Measurements from ENCODE around the gene CRADD. TPM values are rescaled to one million over a fixed set of nuclear protein-coding genes. Genes with fewer than 3 reads are reported as not detected.
"Not testable (repeated sequence)": the region's sequence is repeated elsewhere in the genome, so short reads cannot be mapped to it uniquely, and the experiment has no call there.

CRADD gene
- total RNA-seq, 2 experiments from 2014 or later, result 9.7 to 12.6 TPM

- Mint-ChIP-seq H3K4me1 (peaks cover 17% of the 10 kb centered on the region), H3K4me3 (no peak overlapping the region), H3K27ac (no peak overlapping the region), H3K36me3 (ENCODE audit: low read depth) (peaks cover 13% of the 10 kb centered on the region), H3K27me3 (no peaks in the 10 kb centered on the region), H3K9me3 (peaks cover 14% of the 10 kb centered on the region)
- POLR2A ChIA-PET, result no interaction called here
- CTCF ChIA-PET, result interaction anchor here (0.7 to 1.6 kb wide), 2 partner anchors 15 to 334 kb away, joined by 3 read pairs; no protein-coding TSS in a partner anchor
- DNase-seq, result no peak
Measured at GRCh38 chr12:93749515-93749914, 72.3 kb downstream of the CRADD start.

- peaks cover 17% of the 10 kb centered on the region for H3K36me3 Mint-ChIP-seq (ENCODE audit: low read depth)
- H3K4me1 Mint-ChIP-seq, result peaks cover 17% of the 10 kb centered on the region
- H3K9me3 Mint-ChIP-seq, result peaks cover 19% of the 10 kb centered on the region
- no peak overlapping the region for H3K27ac Mint-ChIP-seq
- no peak for DNase-seq
- ChIA-PET CTCF (no interaction called here), POLR2A (no interaction called here)
- H3K27me3 Mint-ChIP-seq, result no peaks in the 10 kb centered on the region
- H3K4me3 Mint-ChIP-seq, result no peak overlapping the region
Measured at GRCh38 chr12:93750056-93750455, 72.9 kb downstream of the CRADD start.

- no peak overlapping the region for H3K27ac Mint-ChIP-seq
- H3K4me1 Mint-ChIP-seq, result peaks cover 17% of the 10 kb centered on the region
- ChIA-PET POLR2A (no interaction called here), CTCF (interaction anchor here (1.7 kb wide), 1 partner anchor 10 kb away, joined by 4 read pairs; no protein-coding TSS in a partner anchor)
- peaks cover 17% of the 10 kb centered on the region for H3K36me3 Mint-ChIP-seq (ENCODE audit: low read depth)
- DNase-seq, result no peak
- H3K27me3 Mint-ChIP-seq, result no peaks in the 10 kb centered on the region
- peaks cover 19% of the 10 kb centered on the region for H3K9me3 Mint-ChIP-seq
- no peak overlapping the region for H3K4me3 Mint-ChIP-seq
Measured at GRCh38 chr12:93751864-93752610, 74.9 kb downstream of the CRADD start.

GRCh38 chr12:93753285-93753684 is 76.1 kb downstream of the CRADD start:
- no peak for DNase-seq
- ChIA-PET POLR2A (no interaction called here), CTCF (interaction anchor here (1.7 kb wide), 1 partner anchor 11 kb away, joined by 4 read pairs; no protein-coding TSS in a partner anchor)
- Mint-ChIP-seq H3K4me1 (peaks cover 24% of the 10 kb centered on the region), H3K27ac (no peak overlapping the region), H3K36me3 (ENCODE audit: low read depth) (peaks cover 17% of the 10 kb centered on the region), H3K9me3 (peaks cover 19% of the 10 kb centered on the region), H3K27me3 (no peaks in the 10 kb centered on the region), H3K4me3 (no peak overlapping the region)

- Mint-ChIP-seq H3K27ac (no peak overlapping the region), H3K36me3 (ENCODE audit: low read depth) (peaks cover 17% of the 10 kb centered on the region), H3K27me3 (no peaks in the 10 kb centered on the region), H3K4me1 (peaks cover 24% of the 10 kb centered on the region), H3K9me3 (peaks cover 19% of the 10 kb centered on the region), H3K4me3 (no peak overlapping the region)
- DNase-seq, result no peak
- CTCF ChIA-PET, result no interaction called here
- POLR2A ChIA-PET, result no interaction called here
Measured at GRCh38 chr12:93753838-93754429, 76.8 kb downstream of the CRADD start.

GRCh38 chr12:93754859-93755258 is 77.7 kb downstream of the CRADD start:
- peaks cover 19% of the 10 kb centered on the region for H3K9me3 Mint-ChIP-seq
- DNase-seq, H3K27ac Mint-ChIP-seq, CTCF ChIA-PET, H3K4me3 Mint-ChIP-seq, POLR2A ChIA-PET, H3K27me3 Mint-ChIP-seq: not testable (repeated sequence)
- H3K36me3 Mint-ChIP-seq (ENCODE audit: low read depth), result peaks cover 18% of the 10 kb centered on the region
- peaks cover 27% of the 10 kb centered on the region for H3K4me1 Mint-ChIP-seq

GRCh38 chr12:93756288-93756687 is 79.1 kb downstream of the CRADD start:
- no peaks in the 10 kb centered on the region for H3K27me3 Mint-ChIP-seq
- DNase-seq, result no peak
- H3K9me3 Mint-ChIP-seq, result peaks cover 19% of the 10 kb centered on the region
- peaks cover 30% of the 10 kb centered on the region for H3K4me1 Mint-ChIP-seq
- peak overlapping the region; percentile 10 for H3K27ac Mint-ChIP-seq
- peaks cover 18% of the 10 kb centered on the region for H3K36me3 Mint-ChIP-seq (ENCODE audit: low read depth)
- CTCF ChIA-PET, result interaction anchor here (0.8 kb wide), 1 partner anchor 346 kb away, joined by 4 read pairs; no protein-coding TSS in a partner anchor
- H3K4me3 Mint-ChIP-seq, result no peak overlapping the region
- POLR2A ChIA-PET, result no interaction called here

- POLR2A ChIA-PET, result no interaction called here
- no peak for DNase-seq
- Mint-ChIP-seq H3K27ac (no peak overlapping the region), H3K9me3 (peaks cover 12% of the 10 kb centered on the region), H3K4me1 (peaks cover 38% of the 10 kb centered on the region), H3K36me3 (ENCODE audit: low read depth) (peaks cover 12% of the 10 kb centered on the region), H3K4me3 (no peak overlapping the region), H3K27me3 (no peaks in the 10 kb centered on the region)
- CTCF ChIA-PET, result interaction anchor here (1.9 kb wide), 1 partner anchor 343 kb away, joined by 6 read pairs; no protein-coding TSS in a partner anchor
Measured at GRCh38 chr12:93757792-93758694, 80.9 kb downstream of the CRADD start.

GRCh38 chr12:93758801-93759373 is 81.7 kb downstream of the CRADD start:
- Mint-ChIP-seq H3K4me3 (no peak overlapping the region), H3K4me1 (peaks cover 42% of the 10 kb centered on the region), H3K36me3 (ENCODE audit: low read depth) (peaks cover 9% of the 10 kb centered on the region), H3K9me3 (peaks cover 9% of the 10 kb centered on the region), H3K27me3 (no peaks in the 10 kb centered on the region), H3K27ac (no peak overlapping the region)
- no peak for DNase-seq
- CTCF ChIA-PET, result interaction anchor here (1.9 kb wide), 1 partner anchor 343 kb away, joined by 6 read pairs; no protein-coding TSS in a partner anchor
- POLR2A ChIA-PET, result no interaction called here

GRCh38 chr12:93759512-93760081 is 82.4 kb downstream of the CRADD start:
- peaks cover 4% of the 10 kb centered on the region for H3K9me3 Mint-ChIP-seq
- POLR2A ChIA-PET, result no interaction called here
- no peak overlapping the region for H3K4me3 Mint-ChIP-seq
- H3K4me1 Mint-ChIP-seq, result peaks cover 44% of the 10 kb centered on the region
- no peak for DNase-seq
- peaks cover 4% of the 10 kb centered on the region for H3K36me3 Mint-ChIP-seq (ENCODE audit: low read depth)
- CTCF ChIA-PET, result interaction anchor here (0.9 to 1.9 kb wide), 2 partner anchors 18 to 342 kb away, joined by 3 to 6 read pairs; no protein-coding TSS in a partner anchor
- no peak overlapping the region for H3K27ac Mint-ChIP-seq
- no peaks in the 10 kb centered on the region for H3K27me3 Mint-ChIP-seq

GRCh38 chr12:93760275-93760875 is 83.2 kb downstream of the CRADD start:
- CTCF ChIA-PET, result interaction anchor here (0.9 to 1.9 kb wide), 2 partner anchors 18 to 341 kb away, joined by 3 to 6 read pairs; no protein-coding TSS in a partner anchor
- POLR2A ChIA-PET, result no interaction called here
- no peak for DNase-seq

More at GRCh38 chr12:93760275-93760875, 83.2 kb downstream of the CRADD start:
- H3K27ac Mint-ChIP-seq, result no peak overlapping the region
- no peaks in the 10 kb centered on the region for H3K27me3 Mint-ChIP-seq
- H3K4me3 Mint-ChIP-seq, result no peak overlapping the region
- peaks cover 2% of the 10 kb centered on the region for H3K36me3 Mint-ChIP-seq (ENCODE audit: low read depth)
- H3K9me3 Mint-ChIP-seq, result no peaks in the 10 kb centered on the region
- peaks cover 44% of the 10 kb centered on the region for H3K4me1 Mint-ChIP-seq

Data from activated CD4-positive, alpha-beta T cell treated with anti-CD3 and anti-CD28 coated beads, Interleukin-2, amount 10 ng/mL, durations not matched to agents 7 days and 5 days (primary cell).